ENCODE data around the gene ABCA2.

The ABCA2 gene

GRCh38 chr9:137026828-137027227, 1.2 kb downstream of the ABCA2 start:
- Histone ChIP-seq H2AFZ (ENCODE audit: low read length) (no peak overlapping the region), H3K4me2 (ENCODE audit: low read length) (no peak overlapping the region), H3K27me3 (ENCODE audit: insufficient read depth, low read length) (peaks cover 17% of the 10 kb centered on the region), H3K4me1 (ENCODE audit: insufficient read depth, low read length, severe bottlenecking) (peaks cover 20% of the 10 kb centered on the region), H4K20me1 (ENCODE audit: insufficient read depth, low read length) (no peaks in the 10 kb centered on the region), H3F3A (ENCODE audit: insufficient read depth, low read length) (no peaks in the 10 kb centered on the region), H3K9ac (ENCODE audit: low read length) (no peak overlapping the region), H3K9me2 (ENCODE audit: low read depth, low read length) (no peaks in the 10 kb centered on the region), H3K27ac (ENCODE audit: low read depth, low read length, poor library complexity, severe bottlenecking) (no peak overlapping the region), H3K36me3 (ENCODE audit: insufficient read depth, low read length) (no peaks in the 10 kb centered on the region), H3K9me3 (ENCODE audit: low read length) (no peaks in the 10 kb centered on the region), H3K79me2 (ENCODE audit: insufficient read depth, low read length) (no peaks in the 10 kb centered on the region), H3K4me3 (ENCODE audit: low read depth, low read length, poor library complexity, severe bottlenecking) (no peak overlapping the region)
- TF ChIP-seq CTCF (IDR thresholded peaks at IDR 0.05; ENCODE audit: low read length) (no peak), EZH2 (IDR thresholded peaks at IDR 0.05; ENCODE audit: borderline replicate concordance, low read length) (no peak)

- Histone ChIP-seq H3F3A (ENCODE audit: insufficient read depth, low read length) (no peaks in the 10 kb centered on the region), H2AFZ (ENCODE audit: low read length) (no peak overlapping the region), H3K79me2 (ENCODE audit: insufficient read depth, low read length) (no peaks in the 10 kb centered on the region), H3K9ac (ENCODE audit: low read length) (no peak overlapping the region), H3K36me3 (ENCODE audit: insufficient read depth, low read length) (no peaks in the 10 kb centered on the region), H3K9me2 (ENCODE audit: low read depth, low read length) (no peaks in the 10 kb centered on the region), H3K9me3 (ENCODE audit: low read length) (no peaks in the 10 kb centered on the region), H3K27me3 (ENCODE audit: insufficient read depth, low read length) (peaks cover 17% of the 10 kb centered on the region), H3K4me3 (ENCODE audit: low read depth, low read length, poor library complexity, severe bottlenecking) (no peak overlapping the region), H4K20me1 (ENCODE audit: insufficient read depth, low read length) (no peaks in the 10 kb centered on the region), H3K27ac (ENCODE audit: low read depth, low read length, poor library complexity, severe bottlenecking) (no peak overlapping the region), H3K4me1 (ENCODE audit: insufficient read depth, low read length, severe bottlenecking) (peaks cover 20% of the 10 kb centered on the region), H3K4me2 (ENCODE audit: low read length) (no peak overlapping the region)
- TF ChIP-seq EZH2 (IDR thresholded peaks at IDR 0.05; ENCODE audit: borderline replicate concordance, low read length) (no peak), CTCF (IDR thresholded peaks at IDR 0.05; ENCODE audit: low read length) (no peak)
Measured at GRCh38 chr9:137026384-137026783, 1.7 kb downstream of the ABCA2 start.

GRCh38 chr9:137025517-137025966, 2.5 kb downstream of the ABCA2 start:
- Histone ChIP-seq H3K9me3 (ENCODE audit: low read length) (no peaks in the 10 kb centered on the region), H3K4me3 (ENCODE audit: low read depth, low read length, poor library complexity, severe bottlenecking) (no peak overlapping the region), H3K27ac (ENCODE audit: low read depth, low read length, poor library complexity, severe bottlenecking) (no peak overlapping the region), H3K79me2 (ENCODE audit: insufficient read depth, low read length) (no peaks in the 10 kb centered on the region), H2AFZ (ENCODE audit: low read length) (no peak overlapping the region), H3K27me3 (ENCODE audit: insufficient read depth, low read length) (peaks cover 14% of the 10 kb centered on the region), H3K9ac (ENCODE audit: low read length) (no peak overlapping the region), H3K36me3 (ENCODE audit: insufficient read depth, low read length) (no peaks in the 10 kb centered on the region), H3K4me2 (ENCODE audit: low read length) (no peak overlapping the region), H4K20me1 (ENCODE audit: insufficient read depth, low read length) (no peaks in the 10 kb centered on the region), H3K4me1 (ENCODE audit: insufficient read depth, low read length, severe bottlenecking) (peaks cover 20% of the 10 kb centered on the region), H3K9me2 (ENCODE audit: low read depth, low read length) (no peaks in the 10 kb centered on the region), H3F3A (ENCODE audit: insufficient read depth, low read length) (no peaks in the 10 kb centered on the region)
- no peak for TF ChIP-seq EZH2 (IDR thresholded peaks at IDR 0.05; ENCODE audit: borderline replicate concordance, low read length)
- peak; percentile 28; the same call in 1 of the 2 replicates for TF ChIP-seq CTCF (IDR thresholded peaks at IDR 0.05; ENCODE audit: low read length)
